AG09309 (cell line): ENCODE data around the gene VAT1L.

Experiments
- DNase-seq: peaks from one replicate; pipeline ENCODE4 v3.0.0-alpha.2; 2010; ENCODE audit warnings: low read depth
- H3K4me3 ChIP-seq: 2 replicates; pipeline ENCODE4 v1.5.1; 2011; ENCODE audit warnings: mild to moderate bottlenecking, low read depth, low read length, moderate library complexity; ENCODE audit not compliant: control insufficient read depth
- TF ChIP-seq, protein P1 (sequence below): IDR thresholded peaks from 2 replicates; pipeline ENCODE4 v1.5.1; 2011; ENCODE audit warnings: mild to moderate bottlenecking, low read depth, low read length, inconsistent platforms; ENCODE audit not compliant: insufficient read depth, control insufficient read depth; ENCODE audit errors: missing control alignments

Gene VAT1L

DNA sequence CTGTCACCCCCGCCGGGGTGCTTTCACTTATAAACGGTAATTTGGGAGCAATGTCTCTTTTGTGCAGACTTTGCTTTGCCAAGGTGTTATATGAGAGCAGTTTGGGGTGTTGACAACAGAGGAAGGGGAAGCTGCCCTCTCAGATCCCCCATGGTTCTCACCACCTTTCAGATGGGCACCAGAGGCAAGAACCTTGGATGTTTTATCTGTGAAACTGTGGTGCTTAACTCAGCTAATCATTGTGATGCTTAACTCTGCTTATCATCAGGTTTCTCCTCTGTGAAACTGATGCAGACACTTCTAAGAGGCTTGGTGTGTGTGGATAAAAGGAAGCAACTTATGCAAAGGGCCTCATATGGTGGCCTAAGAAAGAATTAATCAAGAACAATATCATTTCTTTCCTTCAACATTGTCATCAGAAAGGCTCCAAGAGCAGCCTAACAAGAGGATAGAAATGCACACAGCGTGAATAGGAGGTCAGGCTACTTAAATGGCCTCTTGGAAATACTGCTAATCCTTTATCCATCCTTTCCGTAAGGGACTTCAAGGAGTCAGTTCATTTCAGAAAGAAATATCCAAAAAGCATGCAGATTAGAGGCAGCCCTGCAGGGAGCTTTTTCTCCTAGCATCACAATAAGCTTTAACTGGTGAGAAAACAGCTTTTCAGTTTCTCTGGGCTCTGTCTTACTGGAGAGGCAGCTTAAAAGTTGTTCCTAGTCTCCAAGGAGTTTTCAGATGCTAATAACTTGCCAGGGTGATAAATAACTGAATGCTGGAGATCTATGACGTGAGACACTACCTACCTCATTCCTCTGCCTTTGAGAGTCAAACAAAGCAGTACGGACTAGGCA is 178.9 kb downstream of the VAT1L start:
- DNase-seq, result no peak
- TF ChIP-seq, protein P1, sequence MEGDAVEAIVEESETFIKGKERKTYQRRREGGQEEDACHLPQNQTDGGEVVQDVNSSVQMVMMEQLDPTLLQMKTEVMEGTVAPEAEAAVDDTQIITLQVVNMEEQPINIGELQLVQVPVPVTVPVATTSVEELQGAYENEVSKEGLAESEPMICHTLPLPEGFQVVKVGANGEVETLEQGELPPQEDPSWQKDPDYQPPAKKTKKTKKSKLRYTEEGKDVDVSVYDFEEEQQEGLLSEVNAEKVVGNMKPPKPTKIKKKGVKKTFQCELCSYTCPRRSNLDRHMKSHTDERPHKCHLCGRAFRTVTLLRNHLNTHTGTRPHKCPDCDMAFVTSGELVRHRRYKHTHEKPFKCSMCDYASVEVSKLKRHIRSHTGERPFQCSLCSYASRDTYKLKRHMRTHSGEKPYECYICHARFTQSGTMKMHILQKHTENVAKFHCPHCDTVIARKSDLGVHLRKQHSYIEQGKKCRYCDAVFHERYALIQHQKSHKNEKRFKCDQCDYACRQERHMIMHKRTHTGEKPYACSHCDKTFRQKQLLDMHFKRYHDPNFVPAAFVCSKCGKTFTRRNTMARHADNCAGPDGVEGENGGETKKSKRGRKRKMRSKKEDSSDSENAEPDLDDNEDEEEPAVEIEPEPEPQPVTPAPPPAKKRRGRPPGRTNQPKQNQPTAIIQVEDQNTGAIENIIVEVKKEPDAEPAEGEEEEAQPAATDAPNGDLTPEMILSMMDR, result no peak
- no peak overlapping the region for H3K4me3 ChIP-seq

DNA sequence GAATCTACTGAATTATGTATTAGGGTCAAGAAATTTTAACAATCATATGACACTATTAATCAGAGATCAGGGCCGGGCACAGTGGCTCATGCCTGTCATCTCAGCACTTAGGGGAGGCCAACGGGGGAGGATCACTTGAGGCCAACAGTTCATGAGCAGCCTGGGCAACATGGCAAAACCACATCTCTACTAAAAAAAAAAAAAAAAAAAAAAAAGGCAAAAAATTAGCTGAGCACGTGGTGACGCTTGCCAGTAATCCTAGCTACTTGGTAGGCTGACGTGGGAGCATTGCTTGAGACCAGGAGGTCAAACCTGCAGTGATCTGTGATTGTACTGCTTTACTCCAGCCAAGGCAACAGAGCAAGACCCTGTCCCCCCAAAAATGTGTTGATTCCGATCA is 181.5 kb downstream of the VAT1L start:
- TF ChIP-seq, protein P1, result no peak
- DNase-seq, result no peak
- no peak overlapping the region for H3K4me3 ChIP-seq

DNA sequence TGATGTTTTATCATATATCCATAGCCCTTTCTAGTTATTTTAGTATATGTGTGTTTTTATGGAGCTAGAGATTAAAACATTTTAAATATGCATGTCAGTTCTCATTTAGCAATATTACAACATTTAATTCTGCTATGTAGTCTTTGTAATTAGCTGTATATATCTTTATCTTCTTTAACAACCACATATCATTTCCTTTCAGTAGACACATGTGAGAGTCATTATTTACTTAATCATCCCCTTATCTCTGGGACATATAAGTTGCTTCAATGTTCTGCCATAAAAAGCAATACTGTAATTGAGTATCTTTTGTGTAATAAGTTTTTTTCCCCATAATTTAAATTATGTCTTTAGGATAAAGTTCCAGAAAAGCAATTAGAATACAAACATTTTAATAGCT is 182.0 kb downstream of the VAT1L start:
- DNase-seq, result no peak
- TF ChIP-seq, protein P1, result no peak
- no peak overlapping the region for H3K4me3 ChIP-seq

DNA sequence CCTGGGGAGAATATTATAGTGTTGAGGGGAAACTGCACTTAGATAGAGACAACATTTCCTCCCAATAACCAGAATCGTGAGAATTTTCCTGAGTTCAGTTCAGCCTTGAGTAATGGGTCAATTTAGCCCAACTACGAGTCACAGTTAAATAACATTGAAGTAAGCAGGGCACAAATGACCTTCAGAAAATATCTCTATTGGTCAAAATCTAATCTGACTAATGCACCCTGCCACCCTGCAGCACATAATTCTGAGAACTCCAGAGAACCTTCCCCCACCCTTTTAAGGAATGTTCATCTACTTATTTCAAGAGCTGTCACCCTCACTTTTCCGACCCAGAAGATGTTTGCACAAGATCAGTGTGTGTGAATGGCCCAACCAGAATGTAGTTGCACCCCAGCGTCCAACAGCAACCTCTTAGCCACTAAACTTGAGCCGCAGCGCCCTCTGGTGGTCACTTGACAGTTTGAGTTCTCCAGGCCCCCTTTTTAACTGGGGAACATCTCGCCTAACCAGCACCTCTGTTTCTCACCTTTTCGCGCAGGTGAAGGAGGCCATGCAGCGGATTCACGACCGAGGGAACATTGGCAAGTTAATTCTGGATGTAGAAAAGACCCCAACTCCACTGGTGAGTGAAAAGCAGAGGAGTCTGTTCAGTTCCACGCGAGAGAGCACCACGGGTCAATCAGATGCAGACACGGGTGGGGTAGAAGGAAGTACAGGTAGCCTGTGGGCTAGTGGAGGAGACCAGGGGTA is 183.1 kb downstream of the VAT1L start:
- TF ChIP-seq, protein P1, result peak; percentile 78
- no peak overlapping the region for H3K4me3 ChIP-seq
- peak; percentile 51 for DNase-seq

DNA sequence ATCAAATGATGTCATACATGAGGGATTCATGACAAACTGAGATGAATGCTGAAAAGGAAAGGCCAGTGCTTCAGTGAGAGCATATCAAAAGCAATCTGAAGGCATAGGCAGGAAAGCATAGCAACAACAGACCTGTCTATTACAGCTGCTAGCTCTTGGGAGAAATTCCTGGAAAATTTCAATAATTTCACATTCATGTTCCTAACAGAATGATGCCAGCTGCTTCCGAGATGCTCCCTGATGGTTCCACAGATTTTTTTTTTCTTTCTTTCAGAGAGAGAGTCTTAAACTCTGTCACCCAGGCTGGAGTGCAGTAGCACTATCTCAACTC is 183.7 kb downstream of the VAT1L start:
- no peak for DNase-seq
- no peak overlapping the region for H3K4me3 ChIP-seq
- TF ChIP-seq, protein P1, result no peak

DNA sequence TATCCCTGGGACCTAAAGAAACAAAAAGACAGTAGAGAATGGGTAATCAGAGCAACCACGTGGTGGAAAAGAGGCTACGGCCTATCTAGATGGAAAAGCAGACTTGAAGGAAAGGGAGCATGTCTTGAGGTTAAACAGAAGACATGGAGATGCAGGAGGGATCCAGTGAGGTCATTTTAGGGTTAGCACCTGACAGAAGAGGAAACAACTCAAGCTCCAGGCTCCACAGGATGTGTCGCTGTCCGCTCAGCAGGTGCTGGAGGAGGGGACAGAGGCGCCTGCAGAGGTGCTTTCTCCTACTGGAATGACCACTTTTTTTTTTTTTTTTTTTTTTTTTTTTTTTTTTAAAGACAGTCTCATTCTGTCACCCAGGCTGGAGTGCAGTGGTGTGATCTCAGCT is 186.5 kb downstream of the VAT1L start:
- DNase-seq, result no peak
- H3K4me3 ChIP-seq, result no peak overlapping the region
- TF ChIP-seq, protein P1, result no peak
